T-helper 17 cell (primary cell): ENCODE data around the gene ABAT. TPM values are rescaled to one million over a fixed set of nuclear protein-coding genes. Genes with fewer than 3 reads are reported as not detected.
"Not testable (repeated sequence)": the region's sequence is repeated elsewhere in the genome, so short reads cannot be mapped to it uniquely, and the experiment has no call there.

Experiments
- ATAC-seq: fragments of 150-1000 bp; cut with Tn5 transposase; 2 replicates; pipeline ENCODE4 v1.10.0; 2021; ENCODE audit warnings: mild to moderate bottlenecking, moderate library complexity
- DNase-seq, 3 donors: peaks; one replicate each; pipeline versions ENCODE4 v3.0.0 to v3.0.0-alpha.2; 2020 to 2021
- H3K9me3 ChIP-seq: one replicate; pipeline ENCODE4 v1.7.0; 2013; ENCODE audit warnings: low read length, mild to moderate bottlenecking; ENCODE audit not compliant: control insufficient read depth, poor library complexity, severe bottlenecking
- H3K27ac Mint-ChIP-seq: one replicate; pipeline ENCODE4 v1.8.0; 2022; ENCODE audit warnings: mild to moderate bottlenecking, moderate library complexity, mixed read lengths
- H3K27me3 Mint-ChIP-seq: one replicate; pipeline ENCODE4 v1.8.0; 2022; ENCODE audit warnings: mixed read lengths
- H3K36me3 Mint-ChIP-seq: one replicate; pipeline ENCODE4 v1.8.0; 2022; ENCODE audit warnings: low read depth, mixed read lengths
- H3K4me1 Mint-ChIP-seq: one replicate; pipeline ENCODE4 v1.8.0; 2022; ENCODE audit warnings: mild to moderate bottlenecking, mixed read lengths
- H3K4me3 Mint-ChIP-seq: one replicate; pipeline ENCODE4 v1.8.0; 2022; ENCODE audit warnings: mild to moderate bottlenecking, moderate library complexity, mixed read lengths
- total RNA-seq, 4 donors: library from RNA in 2 of 4; stranded (reverse) in 2 of 4; gene quantifications; one replicate each; pipeline ENCODE4 v1.2.3 and lab custom pipeline; 2022 to 2026

The ABAT gene
- total RNA-seq, 2 donors from 2014 or later = 8.7 to 9.5 TPM

DNA sequence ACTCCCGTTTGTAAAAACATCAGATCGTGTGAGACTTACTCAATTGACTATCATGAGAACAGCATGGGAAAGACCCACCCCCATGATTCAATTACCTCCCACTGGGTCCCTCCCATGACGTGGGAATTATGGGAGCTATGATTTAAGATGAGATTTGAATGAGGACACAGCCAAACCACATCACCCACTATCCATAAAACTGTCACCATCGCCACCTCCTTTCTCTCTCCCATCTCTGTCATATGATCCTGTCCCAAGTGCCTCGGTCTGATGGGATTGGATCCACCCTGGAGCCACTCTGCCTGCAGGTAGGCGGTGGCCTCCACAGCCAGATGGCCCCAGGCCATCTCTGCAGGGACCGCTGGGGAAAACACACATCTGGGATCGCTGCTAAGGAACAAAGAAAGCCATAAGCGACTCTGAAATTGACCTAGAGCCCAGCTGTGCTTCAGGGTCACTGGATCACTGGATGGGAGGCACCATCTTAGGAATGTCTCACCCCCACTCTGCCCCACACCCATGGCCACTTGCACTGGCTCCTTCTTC lies 61.8 kb downstream of the ABAT start:
- H3K27ac Mint-ChIP-seq = no peak overlapping the region
- H3K4me3 Mint-ChIP-seq = no peak overlapping the region
- no peaks in the 10 kb centered on the region for H3K36me3 Mint-ChIP-seq
- DNase-seq = no peak
- H3K27me3 Mint-ChIP-seq = no peaks in the 10 kb centered on the region
- no peak for ATAC-seq
- no peaks in the 10 kb centered on the region for H3K9me3 ChIP-seq
- H3K4me1 Mint-ChIP-seq = peaks cover 4% of the 10 kb centered on the region

DNA sequence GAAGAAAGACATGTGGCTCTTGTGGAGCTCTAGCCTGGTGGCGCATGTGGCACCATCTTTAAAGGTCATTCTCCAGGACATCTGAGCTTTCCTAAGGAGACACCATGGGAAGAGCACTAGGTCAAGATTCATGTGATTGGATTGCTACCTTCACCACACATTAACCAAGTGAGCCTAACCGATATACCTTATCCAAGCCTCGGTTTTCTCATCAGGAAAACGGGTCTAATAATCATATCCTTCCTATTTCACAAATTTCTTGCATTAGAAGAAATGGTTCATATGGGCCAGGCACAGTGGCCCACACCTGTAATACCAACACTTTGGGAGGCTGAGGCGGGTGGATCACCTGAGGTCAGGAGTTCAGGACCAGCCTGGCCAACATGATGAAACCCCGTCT lies 64.7 kb downstream of the ABAT start:
- H3K9me3 ChIP-seq = no peaks in the 10 kb centered on the region
- peaks cover 4% of the 10 kb centered on the region for H3K4me1 Mint-ChIP-seq
- peaks cover 2% of the 10 kb centered on the region for H3K36me3 Mint-ChIP-seq
- no peak for ATAC-seq
- no peak overlapping the region for H3K27ac Mint-ChIP-seq
- H3K27me3 Mint-ChIP-seq = no peaks in the 10 kb centered on the region
- no peak overlapping the region for H3K4me3 Mint-ChIP-seq
- DNase-seq = no peak

DNA sequence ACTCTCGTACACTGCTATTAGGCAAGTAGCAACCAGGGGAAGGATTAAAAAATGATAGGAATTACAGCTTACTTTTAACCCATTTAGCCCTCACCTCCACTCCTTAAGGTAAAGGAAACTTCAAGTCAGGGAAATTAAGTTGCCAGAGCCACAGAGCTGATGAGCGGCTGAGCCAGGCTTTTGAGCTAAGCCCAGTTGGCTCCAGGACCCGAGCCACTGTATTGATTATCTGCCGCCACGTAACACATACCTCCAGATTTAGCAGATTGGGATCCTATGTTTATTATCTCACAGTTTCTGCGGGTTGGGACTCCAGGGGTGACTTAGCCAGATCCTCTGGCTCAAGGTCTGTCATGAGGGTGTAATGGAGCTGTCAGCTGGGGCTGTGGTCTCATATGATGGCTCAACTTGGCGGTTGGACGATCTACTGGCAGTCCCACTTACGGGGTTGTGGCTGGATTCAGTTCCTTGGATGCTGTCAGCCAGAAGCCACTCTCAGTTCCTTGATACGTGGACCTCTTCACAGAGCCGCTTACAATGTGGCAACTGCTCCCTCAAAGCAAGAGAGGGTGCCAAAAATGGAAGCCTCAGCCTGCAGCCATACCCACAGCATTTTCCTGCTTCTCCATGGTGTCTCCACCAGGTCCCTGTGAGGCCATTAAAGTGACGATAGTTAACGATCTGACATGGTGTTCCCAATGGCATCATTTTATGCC lies 65.7 kb downstream of the ABAT start:
- ATAC-seq (no peak), DNase-seq (no peak)
- no peak overlapping the region for H3K27ac Mint-ChIP-seq
- peaks cover 2% of the 10 kb centered on the region for H3K36me3 Mint-ChIP-seq
- no peak overlapping the region for H3K4me3 Mint-ChIP-seq
- peaks cover 2% of the 10 kb centered on the region for H3K4me1 Mint-ChIP-seq
- no peaks in the 10 kb centered on the region for H3K9me3 ChIP-seq
- no peaks in the 10 kb centered on the region for H3K27me3 Mint-ChIP-seq

GRCh38 chr16:8740775-8741355 lies 66.4 kb downstream of the ABAT start:
- DNase-seq (no peak), ATAC-seq (no peak)
- Mint-ChIP-seq H3K27me3 (no peaks in the 10 kb centered on the region), H3K36me3 (peaks cover 2% of the 10 kb centered on the region), H3K27ac (no peak overlapping the region), H3K4me1 (no peaks in the 10 kb centered on the region), H3K4me3 (no peak overlapping the region)
- no peaks in the 10 kb centered on the region for H3K9me3 ChIP-seq

DNA sequence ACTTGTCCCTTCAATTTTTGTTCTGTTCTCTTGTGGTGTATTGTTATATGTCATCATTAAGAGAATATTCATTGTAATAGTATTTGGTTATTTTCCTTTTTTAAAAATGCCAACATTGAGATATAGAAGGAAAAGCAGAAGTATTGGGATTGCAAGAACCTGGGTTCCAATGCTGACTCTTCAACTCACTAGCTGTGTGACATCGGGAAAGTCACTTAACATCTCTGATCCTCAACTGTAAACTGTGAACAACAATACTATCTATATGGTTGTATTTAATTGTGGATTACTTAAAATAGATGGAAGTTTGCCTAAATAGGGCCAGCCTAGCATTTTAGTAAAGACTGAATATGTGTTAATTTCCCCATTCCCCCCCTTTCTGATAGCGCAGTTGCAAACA lies 67.2 kb downstream of the ABAT start:
- Mint-ChIP-seq H3K27me3 (no peaks in the 10 kb centered on the region), H3K36me3 (peaks cover 2% of the 10 kb centered on the region), H3K4me1 (no peaks in the 10 kb centered on the region), H3K27ac (peak overlapping the region; percentile 51), H3K4me3 (no peak overlapping the region)
- H3K9me3 ChIP-seq = no peaks in the 10 kb centered on the region
- no peak for DNase-seq
- no peak for ATAC-seq

- Mint-ChIP-seq H3K36me3 (peaks cover 2% of the 10 kb centered on the region), H3K4me1 (no peaks in the 10 kb centered on the region), H3K4me3 (no peak overlapping the region), H3K27me3 (no peaks in the 10 kb centered on the region), H3K27ac (peak overlapping the region; percentile 51)
- DNase-seq (no peak), ATAC-seq (no peak)
- H3K9me3 ChIP-seq = no peaks in the 10 kb centered on the region
Observed at GRCh38 chr16:8742068-8742467, 67.7 kb downstream of the ABAT start.

- H3K9me3 ChIP-seq, ATAC-seq, H3K36me3 Mint-ChIP-seq, H3K27me3 Mint-ChIP-seq, H3K4me3 Mint-ChIP-seq, DNase-seq, H3K4me1 Mint-ChIP-seq, H3K27ac Mint-ChIP-seq: not testable (repeated sequence)
Observed at GRCh38 chr16:8748944-8749343, 74.5 kb downstream of the ABAT start.

- peaks cover 5% of the 10 kb centered on the region for H3K36me3 Mint-ChIP-seq
- DNase-seq (no peak), ATAC-seq (no peak)
- H3K27me3 Mint-ChIP-seq = no peaks in the 10 kb centered on the region
- H3K27ac Mint-ChIP-seq = no peak overlapping the region
- no peak overlapping the region for H3K4me3 Mint-ChIP-seq
- no peaks in the 10 kb centered on the region for H3K9me3 ChIP-seq
- no peaks in the 10 kb centered on the region for H3K4me1 Mint-ChIP-seq
Observed at GRCh38 chr16:8751481-8752311, 77.3 kb downstream of the ABAT start.

DNA sequence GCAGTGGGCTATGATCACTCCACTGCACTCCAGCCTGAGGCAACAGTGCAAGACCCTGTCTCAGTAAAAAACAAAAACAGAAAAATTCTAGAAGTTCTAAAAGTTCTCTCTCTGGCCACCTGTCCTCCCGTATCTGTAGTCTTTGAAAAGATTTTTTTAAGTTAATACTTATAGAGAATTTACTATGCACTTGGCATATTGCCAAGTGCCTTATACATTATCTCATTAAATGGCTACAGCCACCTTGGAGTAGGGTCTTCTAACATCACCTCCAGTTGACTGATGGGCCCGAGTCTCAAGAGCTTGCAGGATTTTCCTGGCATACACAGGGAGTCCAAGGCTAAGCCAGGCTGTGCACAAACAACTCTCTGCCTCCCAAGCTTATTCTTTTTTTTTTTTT lies 78.3 kb downstream of the ABAT start:
- Mint-ChIP-seq H3K36me3 (peaks cover 5% of the 10 kb centered on the region), H3K4me3 (no peak overlapping the region)
- no peaks in the 10 kb centered on the region for H3K9me3 ChIP-seq

GRCh38 chr16:8753416-8754054 lies 79.1 kb downstream of the ABAT start:
- ATAC-seq (no peak), DNase-seq (no peak)
- peaks cover 5% of the 10 kb centered on the region for H3K36me3 Mint-ChIP-seq
- H3K4me3 Mint-ChIP-seq = no peak overlapping the region
- H3K27me3 Mint-ChIP-seq = no peaks in the 10 kb centered on the region
- no peaks in the 10 kb centered on the region for H3K4me1 Mint-ChIP-seq
- no peaks in the 10 kb centered on the region for H3K9me3 ChIP-seq
- no peak overlapping the region for H3K27ac Mint-ChIP-seq

More for the DNA sequence above, 78.3 kb downstream of the ABAT start:
- ATAC-seq = no peak
- no peak overlapping the region for H3K27ac Mint-ChIP-seq
- DNase-seq = no peak
- no peaks in the 10 kb centered on the region for H3K4me1 Mint-ChIP-seq
- no peaks in the 10 kb centered on the region for H3K27me3 Mint-ChIP-seq

- Mint-ChIP-seq H3K27me3 (no peaks in the 10 kb centered on the region), H3K36me3 (peaks cover 9% of the 10 kb centered on the region), H3K27ac (no peak overlapping the region), H3K4me3 (no peak overlapping the region), H3K4me1 (no peaks in the 10 kb centered on the region)
- no peaks in the 10 kb centered on the region for H3K9me3 ChIP-seq
- ATAC-seq (no peak), DNase-seq (no peak)
Observed at GRCh38 chr16:8756755-8757154, 82.3 kb downstream of the ABAT start.

DNA sequence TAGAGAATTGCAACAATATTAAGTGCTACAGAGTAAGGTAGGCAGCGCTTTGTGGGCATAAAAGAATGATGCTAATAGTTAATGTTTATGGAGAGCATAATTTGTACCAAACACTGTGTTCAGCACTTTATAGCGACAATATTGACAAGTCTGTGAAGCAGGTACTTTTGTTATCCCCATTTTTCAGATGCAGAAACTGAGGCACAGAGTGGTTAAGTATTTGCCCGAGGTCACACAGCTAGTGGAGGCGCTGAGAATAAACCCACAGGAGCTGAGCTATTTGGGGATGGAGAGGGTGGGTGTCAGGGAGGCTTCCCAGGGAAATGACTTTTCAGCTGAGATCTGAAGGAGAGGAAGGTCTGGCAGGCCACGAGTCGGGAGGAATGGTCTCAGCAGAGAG lies 83.6 kb downstream of the ABAT start:
- no peaks in the 10 kb centered on the region for H3K9me3 ChIP-seq
- no peaks in the 10 kb centered on the region for H3K27me3 Mint-ChIP-seq
- no peak overlapping the region for H3K4me3 Mint-ChIP-seq
- DNase-seq (no peak), ATAC-seq (no peak)
- H3K36me3 Mint-ChIP-seq = peaks cover 9% of the 10 kb centered on the region
- H3K4me1 Mint-ChIP-seq = no peaks in the 10 kb centered on the region
- H3K27ac Mint-ChIP-seq = no peak overlapping the region

- Mint-ChIP-seq H3K4me3 (no peak overlapping the region), H3K27ac (no peak overlapping the region), H3K27me3 (no peaks in the 10 kb centered on the region), H3K4me1 (no peaks in the 10 kb centered on the region), H3K36me3 (peaks cover 7% of the 10 kb centered on the region)
- ATAC-seq (no peak), DNase-seq (no peak)
- H3K9me3 ChIP-seq = no peaks in the 10 kb centered on the region
Observed at GRCh38 chr16:8760021-8760420, 85.6 kb downstream of the ABAT start.
